Activated naive CD8-positive, alpha-beta T cell treated with anti-CD3 and anti-CD28 coated beads, Interleukin-2, amount 50 U/mL, for 24 hours (primary cell): Measurements from ENCODE around the gene PACSIN1.
A peak's percentile ranks its signal among the peaks of the same experiment; 100 is the strongest.
"Not testable (repeated sequence)": the region's sequence is repeated elsewhere in the genome, so short reads cannot be mapped to it uniquely, and the experiment has no call there.

Experiments used
- ATAC-seq: fragments of 150-1000 bp; cut with Tn5 transposase; one replicate; pipeline ENCODE4 v1.10.0; 2021
- DNase-seq: peaks from one replicate; pipeline ENCODE4 v3.0.0; 2021
- H3K27ac Mint-ChIP-seq: one replicate; pipeline ENCODE4 v1.8.0; 2021; ENCODE audit warnings: mild to moderate bottlenecking, mixed read lengths
- H3K27me3 Mint-ChIP-seq: one replicate; pipeline ENCODE4 v1.8.0; 2021; ENCODE audit warnings: mixed read lengths
- H3K36me3 Mint-ChIP-seq: one replicate; pipeline ENCODE4 v1.8.0; 2021; ENCODE audit warnings: low read depth, mixed read lengths
- H3K4me1 Mint-ChIP-seq: one replicate; pipeline ENCODE4 v1.8.0; 2021; ENCODE audit warnings: mixed read lengths
- H3K4me3 Mint-ChIP-seq: one replicate; pipeline ENCODE4 v1.8.0; 2021; ENCODE audit warnings: mild to moderate bottlenecking, moderate library complexity, mixed read lengths
- H3K9me3 Mint-ChIP-seq: one replicate; pipeline ENCODE4 v1.8.0; 2021; ENCODE audit warnings: mixed read lengths

PACSIN1 gene

DNA sequence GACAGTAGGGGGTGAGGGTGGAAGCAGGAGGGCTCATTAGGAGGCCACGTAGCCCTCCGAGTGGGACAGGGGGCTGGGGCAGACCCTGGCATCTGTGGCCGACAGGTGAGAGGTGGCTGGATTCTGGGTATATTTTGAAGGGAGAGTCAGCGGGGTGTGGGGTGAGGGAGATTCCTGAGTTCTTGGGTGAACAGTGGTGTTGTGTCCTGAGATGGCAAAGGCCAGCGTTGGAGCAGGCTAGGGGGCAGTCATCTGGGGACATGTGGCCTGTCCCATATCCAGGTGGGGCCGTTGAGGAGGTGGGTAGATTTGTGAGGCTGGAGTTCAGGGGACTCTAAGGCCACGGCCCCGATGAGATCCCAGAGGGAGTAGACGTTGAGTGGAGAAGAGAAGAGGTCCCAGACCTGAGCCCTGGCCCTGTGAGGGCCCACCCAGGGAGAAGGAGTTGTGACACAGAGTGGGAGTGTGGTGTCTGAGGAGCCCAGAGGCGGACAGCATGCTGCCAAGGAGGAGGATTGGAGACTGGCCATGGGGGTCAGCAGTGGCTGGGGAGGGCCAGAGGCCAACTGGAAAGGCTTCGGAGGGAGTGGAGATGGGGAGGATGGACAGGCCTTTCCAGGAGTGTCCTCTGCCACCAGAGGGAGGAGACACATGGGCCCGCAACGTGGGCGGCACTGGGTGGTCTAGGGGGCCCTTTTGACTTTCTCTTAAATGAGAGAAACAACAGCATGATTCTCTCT is 19.6 kb downstream of the PACSIN1 start:
- H3K27me3 Mint-ChIP-seq, result no peaks in the 10 kb centered on the region
- H3K4me3 Mint-ChIP-seq, result no peak overlapping the region
- H3K27ac Mint-ChIP-seq, result peak overlapping the region; percentile 32
- ATAC-seq (no peak), DNase-seq (no peak)
- H3K9me3 Mint-ChIP-seq, result no peaks in the 10 kb centered on the region
- H3K36me3 Mint-ChIP-seq, result no peaks in the 10 kb centered on the region
- H3K4me1 Mint-ChIP-seq, result peaks cover 26% of the 10 kb centered on the region

DNA sequence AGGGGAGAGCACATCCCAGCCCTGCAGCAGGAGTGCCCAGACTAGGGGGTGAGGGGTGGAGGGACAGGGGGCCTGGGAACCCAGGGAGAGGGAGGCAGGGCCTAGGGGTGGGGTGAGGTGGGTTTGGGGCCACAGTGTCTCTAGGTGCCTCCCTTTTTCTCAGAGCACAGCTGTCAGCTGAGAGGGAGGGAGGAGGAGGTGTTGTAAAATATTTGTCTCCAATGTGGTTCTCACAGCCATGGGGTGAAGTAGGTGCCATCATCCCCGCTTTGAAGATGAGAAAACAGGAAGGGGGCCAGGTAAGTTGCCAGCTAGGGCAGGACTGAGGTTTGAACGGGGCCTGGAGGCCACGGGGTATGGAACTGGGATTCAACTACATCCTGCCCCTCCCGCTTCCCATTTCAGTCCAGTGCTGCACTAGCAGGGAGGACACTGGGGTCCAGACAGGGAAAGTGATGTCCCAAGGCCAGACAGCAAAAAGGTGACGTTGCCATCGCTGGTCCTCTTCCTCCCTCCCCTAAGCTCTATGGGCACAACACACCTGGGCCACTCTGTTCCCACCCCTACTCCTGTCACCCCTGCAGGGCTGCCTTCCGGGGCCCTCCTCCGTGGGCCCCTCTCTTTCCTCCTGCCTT is 20.3 kb downstream of the PACSIN1 start:
- H3K27me3 Mint-ChIP-seq, result no peaks in the 10 kb centered on the region
- no peak overlapping the region for H3K27ac Mint-ChIP-seq
- ATAC-seq (no peak), DNase-seq (no peak)
- no peaks in the 10 kb centered on the region for H3K9me3 Mint-ChIP-seq
- no peaks in the 10 kb centered on the region for H3K36me3 Mint-ChIP-seq
- H3K4me3 Mint-ChIP-seq, result no peak overlapping the region
- peaks cover 30% of the 10 kb centered on the region for H3K4me1 Mint-ChIP-seq

- not testable (repeated sequence) for H3K36me3 Mint-ChIP-seq, DNase-seq, H3K9me3 Mint-ChIP-seq, H3K27me3 Mint-ChIP-seq, H3K4me3 Mint-ChIP-seq, ATAC-seq, H3K27ac Mint-ChIP-seq
- H3K4me1 Mint-ChIP-seq, result peaks cover 30% of the 10 kb centered on the region
These were observed 21.0 kb downstream of the PACSIN1 start for GRCh38 chr6:34486886-34487285.

DNA sequence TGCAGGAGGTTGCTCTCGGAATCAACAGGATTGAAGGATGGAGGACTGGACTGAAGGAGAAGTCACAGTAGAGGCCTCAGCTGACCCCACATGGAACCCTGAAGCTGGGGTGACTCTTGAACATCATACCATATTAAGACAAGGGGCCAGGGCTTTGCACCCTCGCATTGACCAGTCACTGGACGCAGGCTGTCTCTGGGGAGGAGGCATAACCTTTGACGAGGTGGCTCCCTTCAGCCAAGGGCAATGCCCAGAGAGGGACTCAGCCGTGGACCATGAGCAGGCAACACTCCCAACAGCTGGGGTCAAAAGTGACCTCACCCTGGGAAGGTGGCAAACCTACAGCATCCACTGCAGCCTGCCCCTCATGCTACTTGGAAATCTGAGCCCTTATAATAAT is 21.7 kb downstream of the PACSIN1 start:
- no peak overlapping the region for H3K4me3 Mint-ChIP-seq
- H3K27ac Mint-ChIP-seq, result no peak overlapping the region
- no peaks in the 10 kb centered on the region for H3K27me3 Mint-ChIP-seq
- peaks cover 30% of the 10 kb centered on the region for H3K4me1 Mint-ChIP-seq
- no peaks in the 10 kb centered on the region for H3K36me3 Mint-ChIP-seq
- ATAC-seq (no peak), DNase-seq (no peak)
- H3K9me3 Mint-ChIP-seq, result no peaks in the 10 kb centered on the region

DNA sequence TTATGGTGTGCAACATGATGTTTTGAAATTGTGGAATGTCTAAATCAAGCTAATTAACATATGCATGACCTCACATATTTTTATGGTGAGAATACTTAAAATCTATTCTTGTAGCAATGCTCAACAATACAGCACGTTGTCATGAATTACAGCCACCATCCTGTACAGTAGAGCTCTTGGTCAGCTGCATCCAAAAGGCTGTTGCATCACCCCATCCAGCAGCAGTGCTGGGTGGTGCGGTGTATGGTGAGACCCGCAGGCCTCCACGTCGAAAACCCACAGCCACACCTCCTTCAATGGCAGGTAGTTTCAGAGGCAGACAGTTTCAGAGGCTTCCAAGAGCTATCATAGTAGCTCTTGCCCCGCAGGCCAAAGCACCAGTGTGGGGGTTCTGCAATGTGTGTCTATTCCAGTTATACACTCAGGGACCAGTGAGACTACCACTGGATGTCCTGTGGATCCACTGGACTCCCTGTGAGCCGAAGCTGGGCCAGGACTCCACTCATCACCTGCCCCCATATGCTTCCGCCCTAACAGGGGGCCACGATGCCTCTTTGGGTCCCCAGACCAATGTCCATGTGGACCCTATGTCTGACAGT is 23.4 kb downstream of the PACSIN1 start:
- Mint-ChIP-seq H3K27ac (no peak overlapping the region), H3K36me3 (no peaks in the 10 kb centered on the region), H3K9me3 (no peaks in the 10 kb centered on the region), H3K4me1 (peaks cover 25% of the 10 kb centered on the region), H3K27me3 (no peaks in the 10 kb centered on the region), H3K4me3 (no peak overlapping the region)
- ATAC-seq (no peak), DNase-seq (no peak)

GRCh38 chr6:34490390-34491090 is 24.7 kb downstream of the PACSIN1 start:
- H3K9me3 Mint-ChIP-seq, result no peaks in the 10 kb centered on the region
- no peak overlapping the region for H3K27ac Mint-ChIP-seq
- no peaks in the 10 kb centered on the region for H3K36me3 Mint-ChIP-seq
- H3K4me1 Mint-ChIP-seq, result peaks cover 13% of the 10 kb centered on the region
- no peak for ATAC-seq
- H3K4me3 Mint-ChIP-seq, result no peak overlapping the region
- no peak for DNase-seq
- no peaks in the 10 kb centered on the region for H3K27me3 Mint-ChIP-seq

DNA sequence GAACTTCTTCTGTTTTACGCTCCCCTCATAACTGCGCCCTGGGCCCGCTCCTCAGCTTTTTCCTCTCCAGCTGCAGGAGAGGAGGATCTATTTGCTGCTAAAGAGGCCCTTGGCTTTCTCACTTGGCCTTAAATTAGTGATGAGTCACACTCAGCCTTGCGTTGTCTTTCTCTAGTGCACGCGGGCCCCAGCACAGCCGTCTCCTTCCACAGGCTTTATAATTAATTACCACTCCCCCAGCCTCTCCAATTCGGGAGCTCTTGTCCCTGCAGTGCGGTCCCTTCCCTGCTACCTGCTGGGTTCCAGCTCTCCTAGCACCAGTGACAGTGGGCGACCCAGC is 25.2 kb downstream of the PACSIN1 start:
- H3K27ac Mint-ChIP-seq, result no peak overlapping the region
- ATAC-seq (no peak), DNase-seq (no peak)
- no peaks in the 10 kb centered on the region for H3K9me3 Mint-ChIP-seq
- peaks cover 8% of the 10 kb centered on the region for H3K4me1 Mint-ChIP-seq
- H3K27me3 Mint-ChIP-seq, result no peaks in the 10 kb centered on the region
- no peak overlapping the region for H3K4me3 Mint-ChIP-seq
- H3K36me3 Mint-ChIP-seq, result no peaks in the 10 kb centered on the region

DNA sequence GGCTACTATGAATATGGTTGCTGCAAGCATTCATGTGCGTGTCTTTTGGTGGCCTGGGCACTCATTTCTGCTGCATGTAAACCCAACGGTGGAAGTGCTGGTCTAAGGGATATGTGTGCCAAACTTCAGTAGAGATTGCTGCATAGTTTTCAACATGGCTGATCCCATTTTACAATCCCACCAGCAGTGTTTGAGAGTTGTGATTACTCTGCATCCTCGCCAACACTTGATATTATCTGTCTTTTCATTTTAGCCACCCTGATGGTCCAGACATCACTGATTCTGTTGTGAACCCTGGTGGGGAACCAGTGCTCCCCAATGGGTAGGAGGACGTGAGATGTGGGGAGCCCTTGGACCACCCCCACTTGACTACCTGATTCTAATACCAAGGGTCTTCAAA is 27.5 kb downstream of the PACSIN1 start:
- no peak overlapping the region for H3K4me3 Mint-ChIP-seq
- no peak for DNase-seq
- H3K27me3 Mint-ChIP-seq, result no peaks in the 10 kb centered on the region
- H3K27ac Mint-ChIP-seq, result no peak overlapping the region
- H3K4me1 Mint-ChIP-seq, result peaks cover 4% of the 10 kb centered on the region
- H3K9me3 Mint-ChIP-seq, result no peaks in the 10 kb centered on the region
- ATAC-seq, result no peak
- H3K36me3 Mint-ChIP-seq, result no peaks in the 10 kb centered on the region

DNA sequence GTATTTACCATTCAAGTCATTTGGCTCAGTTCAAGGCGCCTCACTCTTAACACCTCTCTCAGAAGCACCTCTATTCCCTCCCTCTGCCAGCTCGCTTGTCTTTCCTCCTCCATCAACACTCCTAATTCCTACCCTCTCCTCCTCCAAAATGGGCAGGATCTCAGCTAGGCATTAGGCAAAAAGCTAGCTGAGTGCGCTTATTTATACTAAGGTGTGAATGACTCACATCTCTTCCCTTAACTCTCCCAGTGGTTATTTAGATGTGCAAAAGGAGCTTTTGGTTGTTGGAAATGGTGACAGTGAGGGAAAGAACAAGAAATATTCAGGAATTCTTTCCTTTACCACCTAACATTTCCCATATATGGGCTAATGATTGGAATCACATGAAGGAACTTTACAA is 29.1 kb downstream of the PACSIN1 start:
- no peak for ATAC-seq
- peaks cover 4% of the 10 kb centered on the region for H3K4me1 Mint-ChIP-seq
- DNase-seq, result no peak
- H3K9me3 Mint-ChIP-seq, result no peaks in the 10 kb centered on the region
- H3K4me3 Mint-ChIP-seq, result no peak overlapping the region
- H3K27ac Mint-ChIP-seq, result no peak overlapping the region
- no peaks in the 10 kb centered on the region for H3K27me3 Mint-ChIP-seq
- no peaks in the 10 kb centered on the region for H3K36me3 Mint-ChIP-seq

GRCh38 chr6:34496103-34496685 is 30.3 kb downstream of the PACSIN1 start:
- DNase-seq, result no peak
- Mint-ChIP-seq H3K36me3 (no peaks in the 10 kb centered on the region), H3K27ac (no peak overlapping the region), H3K27me3 (no peaks in the 10 kb centered on the region), H3K4me3 (no peak overlapping the region), H3K9me3 (no peaks in the 10 kb centered on the region), H3K4me1 (peaks cover under 1% of the 10 kb centered on the region)
- no peak for ATAC-seq

DNA sequence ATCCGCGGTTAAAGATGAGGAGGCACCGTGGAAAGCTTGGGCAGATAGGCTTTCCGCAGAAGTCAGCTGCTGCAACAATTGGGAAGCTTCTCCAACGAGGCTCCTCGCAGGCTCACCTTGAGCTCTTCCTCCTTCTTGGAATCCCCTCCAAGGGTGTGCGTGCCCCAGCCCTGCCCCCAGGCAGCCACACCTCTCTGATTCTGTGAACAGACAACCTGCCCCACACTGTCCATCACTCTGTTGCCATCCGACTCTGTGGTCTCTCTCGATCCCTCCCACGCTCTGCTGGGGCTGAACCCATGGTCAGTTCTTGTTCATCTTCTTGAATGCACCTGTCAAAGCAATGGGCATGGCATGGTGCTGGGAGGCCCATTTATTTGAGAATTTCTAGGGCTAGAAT is 31.5 kb downstream of the PACSIN1 start:
- no peaks in the 10 kb centered on the region for H3K9me3 Mint-ChIP-seq

GRCh38 chr6:34506718-34507117 is 40.8 kb downstream of the PACSIN1 start:
- Mint-ChIP-seq H3K36me3 (peaks cover 2% of the 10 kb centered on the region), H3K4me3 (no peak overlapping the region), H3K4me1 (no peaks in the 10 kb centered on the region), H3K27me3 (no peaks in the 10 kb centered on the region), H3K9me3 (peaks cover 7% of the 10 kb centered on the region), H3K27ac (no peak overlapping the region)
- ATAC-seq (no peak), DNase-seq (no peak)

More for the DNA sequence above, 31.5 kb downstream of the PACSIN1 start:
- H3K36me3 Mint-ChIP-seq, result no peaks in the 10 kb centered on the region
- no peaks in the 10 kb centered on the region for H3K4me1 Mint-ChIP-seq
- H3K27ac Mint-ChIP-seq, result no peak overlapping the region
- DNase-seq (no peak), ATAC-seq (no peak)
- no peaks in the 10 kb centered on the region for H3K27me3 Mint-ChIP-seq
- H3K4me3 Mint-ChIP-seq, result no peak overlapping the region

- Mint-ChIP-seq H3K27me3 (no peaks in the 10 kb centered on the region), H3K27ac (no peak overlapping the region), H3K9me3 (peaks cover 7% of the 10 kb centered on the region), H3K4me3 (no peak overlapping the region), H3K4me1 (no peaks in the 10 kb centered on the region), H3K36me3 (peaks cover 2% of the 10 kb centered on the region)
- no peak for ATAC-seq
- no peak for DNase-seq
These were observed 42.5 kb downstream of the PACSIN1 start for GRCh38 chr6:34508425-34508824.

DNA sequence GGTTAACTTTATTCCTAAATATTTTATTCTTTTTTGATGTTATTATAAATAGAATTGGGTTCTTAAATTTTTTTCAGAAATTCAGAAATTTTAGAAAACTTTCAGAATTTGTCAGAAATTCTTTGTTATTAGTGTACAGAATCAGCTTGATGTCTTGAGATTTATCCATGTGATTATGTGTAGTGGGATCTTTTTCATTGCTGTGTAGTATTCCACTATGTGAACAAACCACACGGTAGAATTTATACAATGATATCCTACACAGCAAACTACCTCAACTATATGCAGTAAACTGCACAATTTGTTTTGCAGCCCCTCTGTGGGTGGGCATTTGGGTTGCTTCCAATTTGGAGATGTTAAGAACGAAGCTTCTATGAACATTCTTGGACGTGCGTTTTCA is 43.9 kb downstream of the PACSIN1 start:
- H3K27ac Mint-ChIP-seq, result no peak overlapping the region
- H3K4me3 Mint-ChIP-seq, result no peak overlapping the region
- H3K4me1 Mint-ChIP-seq, result no peaks in the 10 kb centered on the region
- peaks cover 7% of the 10 kb centered on the region for H3K9me3 Mint-ChIP-seq
- peaks cover 2% of the 10 kb centered on the region for H3K36me3 Mint-ChIP-seq
- DNase-seq (no peak), ATAC-seq (no peak)
- H3K27me3 Mint-ChIP-seq, result peaks cover 4% of the 10 kb centered on the region
